Measurements from ENCODE around the gene GLI2.

DNA sequence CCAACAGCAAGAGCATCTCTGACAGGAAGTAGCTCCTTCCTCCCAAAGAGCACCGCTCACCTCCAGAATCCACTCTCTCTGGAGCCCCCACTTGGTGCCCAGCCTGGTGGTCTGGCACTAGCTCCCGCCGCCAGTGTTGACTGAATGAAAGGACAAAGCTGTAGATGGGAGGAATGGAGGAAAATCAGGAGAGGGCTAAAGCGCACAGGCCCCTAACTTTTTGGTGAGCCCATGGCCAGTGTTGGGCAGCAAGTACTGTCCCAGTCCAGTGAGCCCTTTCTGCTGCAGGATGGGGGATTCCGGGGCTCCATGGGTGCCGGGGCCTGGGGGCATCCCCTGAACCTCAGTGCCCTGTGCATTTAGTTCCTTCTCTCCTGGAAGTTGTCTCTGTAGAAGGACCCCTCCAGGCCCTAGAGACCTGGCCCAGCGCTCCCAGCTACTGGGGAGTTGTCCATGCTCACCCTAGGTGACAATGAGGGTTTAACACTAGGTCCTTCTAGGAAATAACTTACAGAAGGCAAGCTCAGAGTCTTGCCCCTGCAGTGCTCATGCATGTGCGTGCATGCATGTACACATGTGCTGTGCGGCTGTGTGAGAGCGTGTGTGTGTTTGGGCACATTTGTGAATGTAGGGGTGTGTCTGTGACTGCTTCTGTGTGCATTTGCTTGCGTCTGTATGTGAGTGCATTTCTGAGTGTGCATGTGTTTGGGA, 33.6 kb downstream of the GLI2 start:
- TF ChIP-seq, protein P1, sequence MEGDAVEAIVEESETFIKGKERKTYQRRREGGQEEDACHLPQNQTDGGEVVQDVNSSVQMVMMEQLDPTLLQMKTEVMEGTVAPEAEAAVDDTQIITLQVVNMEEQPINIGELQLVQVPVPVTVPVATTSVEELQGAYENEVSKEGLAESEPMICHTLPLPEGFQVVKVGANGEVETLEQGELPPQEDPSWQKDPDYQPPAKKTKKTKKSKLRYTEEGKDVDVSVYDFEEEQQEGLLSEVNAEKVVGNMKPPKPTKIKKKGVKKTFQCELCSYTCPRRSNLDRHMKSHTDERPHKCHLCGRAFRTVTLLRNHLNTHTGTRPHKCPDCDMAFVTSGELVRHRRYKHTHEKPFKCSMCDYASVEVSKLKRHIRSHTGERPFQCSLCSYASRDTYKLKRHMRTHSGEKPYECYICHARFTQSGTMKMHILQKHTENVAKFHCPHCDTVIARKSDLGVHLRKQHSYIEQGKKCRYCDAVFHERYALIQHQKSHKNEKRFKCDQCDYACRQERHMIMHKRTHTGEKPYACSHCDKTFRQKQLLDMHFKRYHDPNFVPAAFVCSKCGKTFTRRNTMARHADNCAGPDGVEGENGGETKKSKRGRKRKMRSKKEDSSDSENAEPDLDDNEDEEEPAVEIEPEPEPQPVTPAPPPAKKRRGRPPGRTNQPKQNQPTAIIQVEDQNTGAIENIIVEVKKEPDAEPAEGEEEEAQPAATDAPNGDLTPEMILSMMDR (IDR thresholded peaks at IDR 0.05) = no peak
- TF ChIP-seq POLR2A (IDR thresholded peaks at IDR 0.05) = no peak
